ES-I3 (cell line): Measurements from ENCODE around the gene CPM.

Experiments used
- H3K36me3 ChIP-seq: 2 replicates; pipeline ENCODE4 v1.6.1; 2013; ENCODE audit warnings: mild to moderate bottlenecking, low read length, control low read depth, moderate library complexity; ENCODE audit not compliant: insufficient read depth
- H3K4me1 ChIP-seq: 2 replicates; pipeline ENCODE4 v1.6.1; 2013; ENCODE audit warnings: mild to moderate bottlenecking, control low read depth, low read length; ENCODE audit not compliant: insufficient read depth
- H3K9ac ChIP-seq: 2 replicates; pipeline ENCODE4 v1.6.1; 2013; ENCODE audit warnings: low read depth, mild to moderate bottlenecking, low read length, moderate library complexity
- H3K9me3 ChIP-seq: 2 replicates; pipeline ENCODE4 v1.6.1; 2013; ENCODE audit warnings: mild to moderate bottlenecking, low read length, moderate library complexity; ENCODE audit not compliant: control insufficient read depth, insufficient read depth

CPM gene

DNA sequence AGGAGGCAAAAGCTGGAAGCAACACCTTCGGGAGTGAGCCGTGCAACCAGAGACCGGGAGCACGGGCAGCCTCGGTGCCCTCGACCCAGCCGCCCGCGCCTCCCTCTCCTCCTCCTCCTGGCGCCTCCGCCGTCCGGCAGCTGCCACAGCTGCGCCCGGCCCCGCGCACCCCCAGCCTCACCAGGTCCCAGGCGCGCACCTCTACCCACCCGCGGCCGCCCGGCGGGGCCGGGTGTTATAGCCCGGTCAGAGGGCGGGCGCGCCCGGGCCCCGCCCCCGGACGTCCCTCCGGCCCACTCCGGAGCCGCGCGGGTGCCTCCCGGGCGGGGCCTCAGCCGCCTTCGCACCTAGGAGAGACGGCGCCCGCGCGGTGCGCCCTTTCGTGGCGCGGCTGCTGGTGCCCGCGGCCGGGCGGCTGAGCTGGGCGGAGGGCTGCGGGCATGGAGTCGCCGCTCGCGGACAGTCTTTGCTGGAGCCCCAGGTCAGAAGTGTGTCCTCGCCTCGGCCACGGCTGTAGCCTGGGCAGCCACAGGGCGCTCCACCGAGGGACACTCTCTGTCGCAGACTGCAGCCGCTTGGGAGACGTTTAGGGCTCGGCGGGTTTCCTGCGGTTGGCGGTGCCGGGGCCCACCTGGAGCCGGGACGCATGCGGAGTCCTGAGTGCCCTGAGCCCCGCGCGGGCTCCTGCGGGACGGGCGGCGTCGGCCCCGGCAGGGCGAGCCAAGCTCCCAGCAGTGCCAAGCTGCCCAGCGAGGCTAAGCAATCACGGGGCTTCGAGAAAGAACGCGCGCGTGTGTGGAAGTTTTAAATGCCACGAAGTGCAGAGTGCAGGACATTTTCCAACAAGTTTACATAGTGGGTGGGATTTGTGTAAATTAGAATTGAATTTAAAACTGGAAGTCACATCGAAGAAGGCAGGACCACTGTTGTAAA, at the start of gene CPM:
Gene CPM, minus strand, starts transcription at position 211 of the 933 bp plus-strand sequence. CDS start 334 bp downstream, outside the sequence.
- Histone ChIP-seq H3K4me1 (no peaks in the 10 kb centered on the region; the same call in 1 of the 2 replicates), H3K9ac (peak within 1 kb of the TSS; percentile 81), H3K9me3 (no peaks in the 10 kb centered on the region), H3K36me3 (no peaks in the 10 kb centered on the region)

DNA sequence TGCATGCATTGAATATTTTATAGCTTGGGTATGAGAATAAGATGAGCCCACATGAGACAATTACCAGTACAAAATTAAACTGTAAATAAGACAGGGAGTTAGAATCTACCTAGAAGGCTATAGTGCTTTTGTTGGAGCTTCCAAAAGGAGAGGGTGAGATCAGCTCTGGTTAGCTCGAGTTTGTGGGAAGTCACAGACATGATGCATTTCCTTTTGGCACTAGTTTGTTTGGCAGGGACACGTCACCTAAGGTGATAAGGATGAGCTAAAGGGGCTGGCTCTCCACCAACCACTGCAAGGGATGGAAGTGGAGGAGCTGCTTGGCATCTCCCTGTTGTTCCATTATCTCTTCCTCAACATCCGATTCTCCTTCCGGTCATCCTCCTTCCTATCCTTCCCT, 48.5 kb upstream of the CPM start:
- no peaks in the 10 kb centered on the region for H3K36me3 ChIP-seq
- no peak overlapping the region for H3K9ac ChIP-seq
- H3K9me3 ChIP-seq = peaks cover 4% of the 10 kb centered on the region
- H3K4me1 ChIP-seq = peaks cover 9% of the 10 kb centered on the region; the same call in 1 of the 2 replicates

DNA sequence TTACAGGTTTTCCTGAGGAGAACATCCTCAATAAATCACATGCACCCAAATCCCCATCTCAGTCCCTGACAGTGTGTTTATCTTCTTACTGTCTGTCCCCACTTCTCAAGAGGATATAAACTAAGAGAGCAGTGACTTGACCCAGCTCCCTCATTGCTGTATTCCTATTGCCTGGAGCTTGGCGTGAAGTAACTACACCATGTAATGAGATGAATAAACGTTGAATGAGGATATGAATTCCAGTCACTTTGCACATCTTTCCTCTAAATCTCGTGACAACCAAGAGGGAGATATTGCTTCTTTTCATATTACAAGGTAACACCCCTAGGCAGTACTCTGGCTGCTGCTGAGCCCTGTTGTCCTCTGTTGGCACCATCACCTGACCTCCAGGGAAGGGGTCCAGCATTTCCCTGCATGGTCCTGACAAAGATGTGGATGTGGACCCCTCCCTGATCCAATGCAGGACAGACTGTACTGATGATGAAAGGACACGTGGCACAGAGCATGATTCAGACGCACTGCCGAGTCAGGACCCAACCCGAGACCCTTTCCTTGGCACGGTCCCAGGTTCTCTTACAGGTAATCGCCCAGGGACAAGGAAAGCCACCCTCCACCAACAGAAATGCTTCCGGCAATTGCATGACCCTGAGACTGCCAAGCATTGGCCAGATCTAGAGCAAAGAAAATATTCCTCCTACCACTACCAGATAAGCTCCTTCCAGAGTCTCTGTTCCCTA, 47.7 kb upstream of the CPM start:
- Histone ChIP-seq H3K9ac (no peak overlapping the region), H3K4me1 (peaks cover 9% of the 10 kb centered on the region; the same call in 1 of the 2 replicates), H3K36me3 (no peaks in the 10 kb centered on the region), H3K9me3 (peaks cover 4% of the 10 kb centered on the region)

DNA sequence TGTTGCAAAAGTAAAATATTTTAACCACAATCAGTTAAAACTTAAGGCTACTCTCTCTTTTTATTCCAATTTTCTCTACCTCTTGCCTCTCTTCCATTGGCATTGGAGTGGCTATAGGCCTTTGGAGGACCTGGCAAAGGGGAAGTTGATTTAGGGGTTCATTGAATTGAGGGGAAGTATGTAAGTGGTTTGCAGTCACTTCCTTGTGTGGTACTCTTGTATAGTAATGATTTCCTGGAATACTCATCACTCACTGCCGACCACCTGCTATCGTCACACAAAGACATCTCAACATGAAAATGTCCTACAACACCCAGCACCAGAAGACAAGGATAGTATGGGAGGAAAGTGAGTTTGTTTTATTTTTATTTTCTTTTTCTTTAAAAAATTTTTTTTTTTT, 45.7 kb upstream of the CPM start:
- H3K9ac ChIP-seq = no peak overlapping the region
- peaks cover 4% of the 10 kb centered on the region; the same call in 1 of the 2 replicates for H3K9me3 ChIP-seq

GRCh38 chr12:68977909-68978610, 45.1 kb upstream of the CPM start:
- Histone ChIP-seq H3K9ac (no peak overlapping the region), H3K4me1 (peaks cover 9% of the 10 kb centered on the region; the same call in 1 of the 2 replicates), H3K36me3 (no peaks in the 10 kb centered on the region), H3K9me3 (peaks cover 4% of the 10 kb centered on the region; the same call in 1 of the 2 replicates)

More for the DNA sequence above, 45.7 kb upstream of the CPM start:
- H3K36me3 ChIP-seq = no peaks in the 10 kb centered on the region
- H3K4me1 ChIP-seq = peaks cover 9% of the 10 kb centered on the region; the same call in 1 of the 2 replicates

GRCh38 chr12:68977335-68977734, 44.4 kb upstream of the CPM start:
- Histone ChIP-seq H3K36me3 (no peaks in the 10 kb centered on the region), H3K4me1 (peaks cover 9% of the 10 kb centered on the region; the same call in 1 of the 2 replicates), H3K9ac (no peak overlapping the region), H3K9me3 (no peaks in the 10 kb centered on the region)

DNA sequence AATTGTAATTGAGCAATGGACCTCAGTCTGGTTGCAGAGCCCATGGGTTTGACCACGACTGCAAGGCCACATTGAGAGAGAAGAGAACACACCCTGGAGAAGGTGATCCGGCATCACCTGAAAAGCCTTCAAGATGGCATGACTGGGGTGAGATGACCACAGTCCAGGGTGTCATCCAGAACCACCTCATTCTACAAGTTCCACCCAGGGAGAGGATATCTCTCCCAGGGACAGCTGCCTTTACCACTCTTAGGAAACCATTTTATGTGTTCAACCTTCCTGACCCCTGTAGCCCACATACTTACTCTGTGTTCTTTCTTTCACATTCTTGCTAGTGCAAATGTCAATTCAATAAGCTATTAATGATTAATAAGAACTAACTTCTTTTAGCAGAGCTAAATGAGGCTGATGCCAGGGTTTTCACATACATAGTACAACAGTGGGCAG, 43.4 kb upstream of the CPM start:
- Histone ChIP-seq H3K9ac (no peak overlapping the region), H3K36me3 (no peaks in the 10 kb centered on the region), H3K9me3 (no peaks in the 10 kb centered on the region), H3K4me1 (peaks cover 9% of the 10 kb centered on the region; the same call in 1 of the 2 replicates)

- Histone ChIP-seq H3K4me1 (peaks cover 9% of the 10 kb centered on the region; the same call in 1 of the 2 replicates), H3K36me3 (no peaks in the 10 kb centered on the region), H3K9me3 (no peaks in the 10 kb centered on the region), H3K9ac (no peak overlapping the region)
Observed at GRCh38 chr12:68975811-68976210, 42.8 kb upstream of the CPM start.

GRCh38 chr12:68972595-68972994, 39.6 kb upstream of the CPM start:
- Histone ChIP-seq H3K36me3 (no peaks in the 10 kb centered on the region), H3K9me3 (no peaks in the 10 kb centered on the region), H3K9ac (no peak overlapping the region), H3K4me1 (no peaks in the 10 kb centered on the region)

- Histone ChIP-seq H3K9me3 (no peaks in the 10 kb centered on the region), H3K4me1 (no peaks in the 10 kb centered on the region), H3K36me3 (no peaks in the 10 kb centered on the region), H3K9ac (no peak overlapping the region)
Observed at GRCh38 chr12:68971404-68971803, 38.4 kb upstream of the CPM start.

DNA sequence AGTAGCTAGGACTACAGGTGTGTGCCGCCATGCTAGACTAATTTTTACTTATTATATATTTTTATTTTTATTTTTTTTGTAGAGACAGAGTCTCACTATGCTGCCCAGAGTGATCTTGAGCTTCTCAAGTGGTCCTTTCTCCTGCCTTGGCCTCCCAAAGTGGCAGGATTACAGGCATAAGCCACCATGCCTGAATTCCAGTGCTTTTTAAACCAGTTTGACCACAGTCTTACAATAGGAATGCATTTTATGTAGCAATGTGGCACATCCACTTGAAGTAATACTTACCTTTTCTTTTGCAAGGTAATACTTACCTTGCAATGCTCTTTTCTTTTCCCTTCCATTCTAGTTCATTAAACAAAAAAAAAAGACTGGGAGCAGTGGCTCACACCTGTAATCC, 38.0 kb upstream of the CPM start:
- no peaks in the 10 kb centered on the region for H3K36me3 ChIP-seq
- H3K9me3 ChIP-seq = no peaks in the 10 kb centered on the region
- H3K4me1 ChIP-seq = no peaks in the 10 kb centered on the region
- H3K9ac ChIP-seq = no peak overlapping the region

GRCh38 chr12:68970306-68970705, 37.3 kb upstream of the CPM start:
- H3K9me3 ChIP-seq = no peaks in the 10 kb centered on the region
- H3K9ac ChIP-seq = no peak overlapping the region
- no peaks in the 10 kb centered on the region for H3K4me1 ChIP-seq
- no peaks in the 10 kb centered on the region for H3K36me3 ChIP-seq

GRCh38 chr12:68967046-68967445, 34.1 kb upstream of the CPM start:
- no peaks in the 10 kb centered on the region for H3K36me3 ChIP-seq
- no peak overlapping the region for H3K9ac ChIP-seq
- no peaks in the 10 kb centered on the region; the same call in none of the 2 replicates for H3K9me3 ChIP-seq
- peaks cover 6% of the 10 kb centered on the region; the same call in 1 of the 2 replicates for H3K4me1 ChIP-seq
